DMS53 treated with DMSO at 0.1 percent for 48 hours (cell line): ENCODE measurements around the gene ANKRD28.

ENCODE experiments used
- DNase-seq: peaks from one replicate; lab custom pipeline; 2025; ENCODE audit not compliant: unreplicated experiment; lab: John Stamatoyannopoulos, UW

The ANKRD28 gene

GRCh38 chr3:15728766-15729165 is 69.0 kb downstream of the ANKRD28 start:
- DNase-seq, result no peak

GRCh38 chr3:15726881-15727280 is 70.9 kb downstream of the ANKRD28 start:
- no peak for DNase-seq

- no peak for DNase-seq
Observed at GRCh38 chr3:15726043-15726442, 71.7 kb downstream of the ANKRD28 start.

- no peak for DNase-seq
Observed at GRCh38 chr3:15724446-15724845, 73.3 kb downstream of the ANKRD28 start.

GRCh38 chr3:15723624-15723884 is 74.2 kb downstream of the ANKRD28 start:
- no peak for DNase-seq

GRCh38 chr3:15722877-15723623 is 74.7 kb downstream of the ANKRD28 start:
- DNase-seq, result no peak

- DNase-seq, result no peak
Observed at GRCh38 chr3:15716178-15716577, 81.6 kb downstream of the ANKRD28 start.

GRCh38 chr3:15714448-15714847 is 83.3 kb downstream of the ANKRD28 start:
- no peak for DNase-seq

GRCh38 chr3:15713364-15713763 is 84.4 kb downstream of the ANKRD28 start:
- no peak for DNase-seq

GRCh38 chr3:15711281-15711680 is 86.5 kb downstream of the ANKRD28 start:
- DNase-seq, result no peak

- DNase-seq, result no peak
Observed at GRCh38 chr3:15708882-15709677, 88.7 kb downstream of the ANKRD28 start.

- no peak for DNase-seq
Observed at GRCh38 chr3:15707779-15708178, 90.0 kb downstream of the ANKRD28 start.

GRCh38 chr3:15703346-15703745 is 94.4 kb downstream of the ANKRD28 start:
- no peak for DNase-seq

- DNase-seq, result no peak
Observed at GRCh38 chr3:15694628-15695027, 103.2 kb downstream of the ANKRD28 start.

- DNase-seq, result no peak
Observed at GRCh38 chr3:15693355-15693754, 104.4 kb downstream of the ANKRD28 start.

- DNase-seq, result no peak
Observed at GRCh38 chr3:15690748-15691147, 107.0 kb downstream of the ANKRD28 start.

GRCh38 chr3:15690230-15690629 is 107.5 kb downstream of the ANKRD28 start:
- no peak for DNase-seq

GRCh38 chr3:15685927-15686326 is 111.9 kb downstream of the ANKRD28 start:
- no peak for DNase-seq

- DNase-seq, result no peak
Observed at GRCh38 chr3:15683253-15683652, 114.5 kb downstream of the ANKRD28 start.

- DNase-seq, result no peak
Observed at GRCh38 chr3:15682561-15683185, 115.1 kb downstream of the ANKRD28 start.

GRCh38 chr3:15681668-15682067 is 116.1 kb downstream of the ANKRD28 start:
- no peak for DNase-seq

GRCh38 chr3:15679306-15679705 is 118.5 kb downstream of the ANKRD28 start:
- DNase-seq, result no peak
